HG03342 (cell line): Measurements from ENCODE around the gene ADAM33.

ENCODE experiments used
- ATAC-seq: cut with Tn5 transposase; IDR thresholded peaks from one replicate; pipeline ENCODE4 v1.9.1; 2021; ENCODE audit warnings: mild to moderate bottlenecking, moderate library complexity; ENCODE audit not compliant: unreplicated experiment

Gene ADAM33

GRCh38 chr20:3667434-3668037 is 14.3 kb downstream of the ADAM33 start:
- ATAC-seq, result no peak

DNA sequence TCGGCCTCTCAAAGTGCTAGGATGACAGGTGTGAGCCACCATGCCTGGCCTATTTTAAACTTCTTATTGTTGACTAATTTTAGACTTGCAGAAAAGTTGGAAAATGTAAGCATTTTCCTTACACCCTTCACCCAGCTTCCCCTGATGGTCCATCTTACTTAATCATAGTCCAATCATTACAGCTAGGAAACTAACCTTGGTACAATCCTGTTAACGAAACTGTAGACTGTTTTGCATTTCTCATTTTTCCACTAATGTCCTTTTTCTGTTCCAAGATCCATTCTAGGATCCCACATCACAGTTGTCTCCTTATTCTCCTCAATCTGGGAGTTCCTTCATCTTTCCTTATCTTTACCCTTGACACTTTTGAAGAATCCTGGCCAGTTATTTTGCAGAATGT is 18.0 kb downstream of the ADAM33 start:
- no peak for ATAC-seq

- no peak for ATAC-seq
Measured at GRCh38 chr20:3663031-3663701, 18.6 kb downstream of the ADAM33 start, which contains the start of gene GFRA4. TSS of gene GFRA4 (minus strand) at chr20:3663399. CDS start at chr20:3663399, 0 bp downstream.

GRCh38 chr20:3661814-3662665 is 19.8 kb downstream of the ADAM33 start:
- ATAC-seq, result no peak

- ATAC-seq, result no peak
Measured at GRCh38 chr20:3661060-3661813, 20.6 kb downstream of the ADAM33 start.

GRCh38 chr20:3660262-3661059 is 21.3 kb downstream of the ADAM33 start:
- ATAC-seq, result no peak

- no peak for ATAC-seq
Measured at GRCh38 chr20:3659492-3660261, 22.1 kb downstream of the ADAM33 start.

DNA sequence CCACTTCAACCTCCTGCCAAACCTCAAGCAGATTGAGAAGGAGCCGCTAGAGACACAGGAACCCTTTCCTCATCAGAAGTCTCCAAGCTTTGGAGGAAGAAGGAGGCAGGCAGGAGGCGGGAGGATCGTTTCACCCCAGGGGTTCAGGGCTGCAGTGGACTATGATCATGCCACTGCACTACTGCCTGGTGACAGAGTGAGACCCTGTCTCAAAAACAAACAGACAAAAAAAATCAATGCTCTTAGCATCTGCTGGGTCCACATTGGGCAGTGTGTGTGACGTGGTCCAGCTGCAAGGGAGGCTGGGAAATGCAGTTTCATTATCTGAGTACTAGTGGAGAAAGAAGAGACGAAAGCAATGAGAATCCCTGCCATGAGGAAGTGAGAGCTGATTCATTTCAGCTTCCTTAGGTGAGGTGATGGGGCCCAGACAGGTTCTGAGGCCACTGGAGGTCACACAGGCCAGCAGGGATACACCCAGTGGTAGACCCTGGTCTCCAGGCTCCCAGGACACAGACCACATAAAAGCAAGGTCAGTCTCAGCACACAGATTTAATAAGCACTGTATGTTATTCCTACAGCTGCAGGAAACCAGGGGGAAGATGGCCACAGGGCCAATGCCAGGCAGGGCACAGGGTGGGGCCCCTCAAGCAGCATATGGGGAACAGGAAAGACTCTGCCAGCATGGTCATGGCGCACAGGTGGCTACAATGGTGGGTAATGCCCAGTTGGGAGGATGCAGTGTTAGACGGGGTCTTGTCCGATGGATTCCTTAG is 22.9 kb downstream of the ADAM33 start:
- peak; percentile 94 for ATAC-seq

DNA sequence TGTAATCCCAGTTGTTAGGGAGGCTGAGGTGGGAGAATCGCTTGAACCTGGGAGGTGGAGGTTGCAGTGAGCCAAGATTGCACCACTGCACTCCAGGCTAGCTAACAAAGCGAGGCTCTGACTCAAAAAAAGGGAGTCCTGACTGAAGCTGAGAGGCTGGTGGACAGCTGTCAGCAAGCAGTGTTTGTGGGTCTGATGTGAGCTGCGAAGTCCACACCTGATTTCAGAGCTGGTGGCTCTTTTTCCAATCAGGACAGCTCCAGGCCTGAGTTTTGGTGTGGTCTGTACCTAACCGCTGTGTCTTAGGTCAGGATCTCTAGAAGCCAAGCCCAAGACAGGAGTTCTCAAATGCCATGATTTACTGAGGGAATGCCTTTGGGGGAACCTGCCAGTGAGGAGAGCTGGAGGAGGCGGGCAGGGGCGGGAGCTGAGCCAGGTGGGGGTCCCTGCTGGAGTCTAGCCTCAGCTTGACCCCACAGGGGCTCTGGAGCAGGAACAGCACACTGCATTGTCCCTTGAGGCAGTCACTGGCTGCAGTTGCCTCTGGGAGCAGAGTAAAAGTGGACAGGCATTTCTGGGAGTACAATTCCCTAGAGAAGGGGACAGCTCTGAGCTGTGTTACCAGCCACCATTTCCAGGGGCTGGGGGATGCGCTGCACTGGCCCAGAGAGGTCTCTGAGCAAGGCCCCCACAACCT is 23.6 kb downstream of the ADAM33 start:
- no peak for ATAC-seq

DNA sequence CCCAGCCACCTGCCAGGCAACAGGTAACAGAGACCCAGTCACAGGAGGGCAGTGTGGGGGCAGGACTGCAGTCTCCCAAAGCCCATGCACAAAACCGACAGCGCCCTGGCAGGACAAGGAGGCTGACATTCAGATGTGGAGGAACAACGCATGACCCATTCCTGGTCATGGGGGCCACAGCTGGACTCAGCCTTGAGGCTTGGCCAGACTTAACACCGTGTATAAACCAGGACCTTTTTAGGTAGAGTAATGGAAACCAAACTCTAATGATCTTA is 26.7 kb downstream of the ADAM33 start:
- no peak for ATAC-seq

DNA sequence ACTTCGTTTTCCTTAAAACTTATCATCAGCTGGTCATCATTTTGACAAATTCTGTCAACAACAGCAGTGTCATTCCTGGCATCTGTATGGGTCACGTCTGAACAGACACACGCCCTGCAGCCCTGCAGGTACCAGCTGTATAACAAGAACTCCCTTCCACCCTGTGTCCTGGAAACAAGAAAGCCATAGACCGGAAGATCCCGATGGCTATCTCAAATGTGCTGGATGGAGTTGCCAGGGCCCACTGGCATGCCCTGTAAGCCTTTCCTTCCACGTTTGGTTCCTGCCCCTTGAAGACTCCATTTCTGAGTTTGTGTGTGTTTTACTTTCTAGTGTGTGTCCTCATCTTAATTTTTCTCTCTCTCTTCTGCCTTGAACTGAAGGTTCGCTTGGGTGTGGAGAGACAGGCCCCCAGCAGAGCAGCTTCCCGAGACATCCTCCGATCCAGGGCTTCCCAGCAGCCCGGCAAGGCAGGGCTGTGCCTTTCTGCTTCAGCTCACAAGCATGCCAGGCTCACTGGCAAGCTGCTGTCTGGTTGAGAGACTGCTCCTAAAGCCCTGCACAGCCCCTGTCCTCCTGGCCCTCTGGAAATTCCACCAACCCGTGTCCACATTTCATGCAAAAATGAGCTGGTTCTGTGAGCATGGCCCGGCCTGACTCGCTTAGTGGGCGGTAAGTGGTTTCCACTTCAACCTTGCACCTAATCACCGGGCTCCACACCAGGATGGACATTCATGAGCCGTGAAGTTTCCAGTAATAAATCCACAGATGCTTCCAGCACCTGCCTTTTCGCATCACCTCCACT is 27.3 kb downstream of the ADAM33 start:
- ATAC-seq, result no peak

DNA sequence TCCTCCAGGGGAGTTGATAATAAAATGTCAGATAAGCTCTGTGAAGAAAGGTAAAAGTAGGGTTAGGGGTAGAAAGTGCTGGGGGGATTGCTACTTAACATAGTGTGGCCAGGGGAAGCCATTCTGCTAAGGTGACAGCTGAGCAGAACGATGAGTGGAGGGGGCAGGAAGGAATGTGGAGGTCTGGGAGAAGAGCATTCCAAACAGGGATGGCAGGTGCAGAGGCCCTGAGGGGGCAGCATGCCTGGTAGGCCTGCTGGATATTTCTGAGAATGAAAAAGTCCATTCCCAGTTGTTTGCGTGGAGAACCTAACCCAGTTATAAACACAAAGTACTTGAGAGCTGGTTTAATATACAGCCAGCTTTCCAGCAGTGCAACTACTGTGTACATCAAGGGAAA is 27.9 kb downstream of the ADAM33 start:
- no peak for ATAC-seq

DNA sequence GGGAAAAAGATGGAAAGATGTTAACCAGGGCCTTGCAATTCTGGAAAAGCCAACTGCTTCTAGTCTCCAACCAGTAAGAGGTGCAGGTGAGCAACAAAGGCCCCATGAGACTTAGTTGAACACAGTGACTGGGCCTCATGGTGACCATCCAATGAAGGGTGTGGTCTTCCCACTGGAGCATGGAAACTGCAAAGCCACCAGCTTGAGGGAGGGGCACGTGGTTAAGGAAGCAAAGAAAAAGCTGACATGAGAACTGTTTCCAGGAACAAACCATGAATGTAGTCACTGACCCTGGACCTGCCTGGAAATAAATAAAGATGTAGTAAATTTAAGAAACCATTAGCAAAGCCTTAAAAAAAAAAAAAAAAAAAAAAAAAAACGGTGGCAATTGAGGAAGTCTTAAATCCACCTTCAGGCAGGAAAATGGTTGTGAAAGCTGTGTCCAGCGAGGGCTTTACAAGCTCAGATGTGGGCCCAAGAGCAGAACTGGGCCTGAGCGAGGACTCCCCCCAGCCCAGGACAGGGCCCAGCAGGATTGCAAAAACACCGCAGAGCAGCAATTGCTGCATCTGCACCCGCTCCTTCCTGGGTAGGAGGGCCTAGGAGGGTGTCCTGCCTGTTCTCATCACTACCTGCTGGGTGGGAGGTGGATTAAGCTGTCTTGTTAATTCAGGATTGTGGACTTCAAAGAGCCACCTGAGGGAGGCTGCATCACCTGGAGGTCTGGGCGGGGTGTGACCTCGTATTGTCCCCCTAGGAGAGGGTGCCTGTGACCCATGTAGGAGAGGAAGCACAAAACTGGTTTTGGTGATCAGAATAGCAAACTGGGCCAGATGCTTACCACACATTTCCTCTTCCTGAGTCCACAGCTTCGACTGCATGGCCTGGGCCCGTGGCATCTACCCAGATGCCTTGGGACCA is 28.9 kb downstream of the ADAM33 start:
- ATAC-seq, result no peak

DNA sequence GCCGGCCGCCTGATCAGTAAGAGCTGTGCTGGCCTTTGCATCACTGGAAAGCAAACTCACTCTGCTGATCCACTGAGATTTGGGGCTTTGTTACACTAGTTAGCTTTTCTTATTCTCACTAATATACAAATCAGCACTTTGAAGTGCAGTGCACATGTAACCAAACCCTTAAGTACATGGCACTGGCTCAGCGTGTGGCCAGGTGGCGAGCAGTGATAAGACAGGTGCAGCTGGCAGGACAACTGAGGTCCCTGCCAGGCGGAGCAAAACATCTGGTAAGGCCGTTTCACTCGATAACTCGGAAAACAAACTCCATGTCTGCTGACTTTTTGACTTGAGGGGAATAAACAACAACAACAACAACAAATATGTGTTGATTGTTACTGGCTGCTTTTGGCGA is 29.6 kb downstream of the ADAM33 start:
- no peak for ATAC-seq

GRCh38 chr20:3651204-3651962 is 30.4 kb downstream of the ADAM33 start:
- no peak for ATAC-seq

GRCh38 chr20:3648951-3649350 is 32.9 kb downstream of the ADAM33 start:
- no peak for ATAC-seq
